ENCODE data around the gene ANK3. TPM values are rescaled to one million over a fixed set of nuclear protein-coding genes. Genes with fewer than 3 reads are reported as not detected.

The ANK3 gene
- total and polyA plus RNA-seq, 8 donors = 3.3 to 28.5 (median 17.3) TPM

- WGBS, 2 donors = 79% methylated on average over 3 of the region's 3 CpGs
- ATAC-seq = no peak
- H3K36me3 ChIP-seq = no peaks in the 10 kb centered on the region
- TF ChIP-seq CTCF (IDR thresholded peaks at IDR 0.05) = no peak
- no peak for DNase-seq
- no peaks in the 10 kb centered on the region for H3K9me3 ChIP-seq
- H3K27me3 ChIP-seq = no peaks in the 10 kb centered on the region
- no peaks in the 10 kb centered on the region for H3K4me1 ChIP-seq
- H3K4me3 ChIP-seq = no peak overlapping the region
- FAIRE-seq = no peak
- H3K27ac ChIP-seq = no peak overlapping the region
- intact Hi-C loops (cut with DNase I) = loop anchor here in 1 of 3 donors (10.0 kb wide), 1 partner anchor 101 kb away; no protein-coding TSS in a partner anchor
Measured at GRCh38 chr10:60205741-60206140, 183.9 kb downstream of the ANK3 start.

GRCh38 chr10:60203993-60204618, 185.6 kb downstream of the ANK3 start:
- DNase-seq (no peak), ATAC-seq (peak in 3 of 4 donors; percentile 45 to 56 (median 52)), FAIRE-seq (peak; percentile 41)
- Histone ChIP-seq H3K4me3 (no peak overlapping the region), H3K9me3 (no peaks in the 10 kb centered on the region), H3K36me3 (no peaks in the 10 kb centered on the region), H3K27ac (no peak overlapping the region), H3K27me3 (no peaks in the 10 kb centered on the region), H3K4me1 (peaks cover 0 to 5% (median 0%) of the 10 kb centered on the region in 3 donors)
- WGBS, 2 donors = 52 to 58% methylated on average over 1 of the region's 1 CpG
- intact Hi-C loops (cut with DNase I) = loop anchor here in 1 of 3 donors (10.0 kb wide), 1 partner anchor 99 kb away; no protein-coding TSS in a partner anchor
- TF ChIP-seq CTCF (IDR thresholded peaks at IDR 0.05) = peak in 3 of 4 donors; percentile 20 to 46 (median 36)

- intact Hi-C loops (cut with DNase I) = loop anchor here in 1 of 3 donors (10.0 kb wide), 1 partner anchor 96 kb away; no protein-coding TSS in a partner anchor
- FAIRE-seq = no peak
Measured at GRCh38 chr10:60200682-60201053, 189.0 kb downstream of the ANK3 start.

GRCh38 chr10:60200012-60200681, 189.5 kb downstream of the ANK3 start:
- ATAC-seq (peak; percentile 73 to 93 (median 84)), DNase-seq (peak in 3 of 6 donors; percentile 28 to 61 (median 40)), FAIRE-seq (no peak)
- intact Hi-C loops (cut with DNase I) = loop anchor here in 1 of 3 donors (10.0 kb wide), 1 partner anchor 95 kb away; no protein-coding TSS in a partner anchor
- peaks cover 0 to 6% (median 0%) of the 10 kb centered on the region in 3 donors for H3K36me3 ChIP-seq
- H3K27ac ChIP-seq = no peak overlapping the region
- H3K27me3 ChIP-seq = no peaks in the 10 kb centered on the region
- 36 to 41% methylated on average over 8 of the region's 8 CpGs for WGBS, 2 donors
- no peaks in the 10 kb centered on the region for H3K9me3 ChIP-seq
- no peak overlapping the region for H3K4me3 ChIP-seq
- TF ChIP-seq CTCF (IDR thresholded peaks at IDR 0.05) = no peak
- H3K4me1 ChIP-seq = peaks cover 0 to 5% (median 0%) of the 10 kb centered on the region in 3 donors

More at GRCh38 chr10:60200682-60201053, 189.0 kb downstream of the ANK3 start:
- no peak overlapping the region for H3K27ac ChIP-seq
- no peak overlapping the region for H3K4me3 ChIP-seq
- H3K9me3 ChIP-seq = no peaks in the 10 kb centered on the region
- TF ChIP-seq CTCF (IDR thresholded peaks at IDR 0.05) = no peak
- H3K27me3 ChIP-seq = no peaks in the 10 kb centered on the region
- H3K4me1 ChIP-seq = peaks cover 0 to 5% (median 0%) of the 10 kb centered on the region in 3 donors
- DNase-seq (no peak), ATAC-seq (no peak)
- H3K36me3 ChIP-seq = peaks cover 0 to 3% (median 0%) of the 10 kb centered on the region in 3 donors
- WGBS, 2 donors = 18% methylated on average over 1 of the region's 1 CpG

Measured in pancreas (tissue), 10 donors.